IMR-90 (cell line): ENCODE data around the gene STON2. TPM values are rescaled to one million over a fixed set of nuclear protein-coding genes. Genes with fewer than 3 reads are reported as not detected.

ENCODE experiments used
- ATAC-seq: fragments of 200-7000 bp; cut with Tn5 transposase; 2 replicates; pipeline ENCODE4 v1.9.1; 2020; ENCODE audit warnings: low read depth, mild to moderate bottlenecking, moderate library complexity
- BruUV-seq: library from RNA; stranded (reverse); fragments of 400-500 nt; replicated peaks from 2 replicates; lab custom pipeline; 2021; lab: Mats Ljungman, UMichigan
- CTCF ChIA-PET: fragments of 300-600 bp; formaldehyde crosslinking; extraction: SDS; loops from one replicate; lab custom pipeline; 2021; ENCODE audit warnings: antibody characterized with exemption; lab: Yijun Ruan, JAX
- POLR2A ChIA-PET: fragments of 300-600 bp; sonication (Branson Sonifier 250); formaldehyde crosslinking; loops from one replicate; lab custom pipeline; 2022; ENCODE audit warnings: antibody characterized with exemption; ENCODE audit not compliant: unreplicated experiment; lab: Charles Lee
- DNase-seq: peaks from one replicate; pipeline ENCODE4 v3.0.0; 2013
- H2AFZ ChIP-seq: replicated peaks from 2 replicates; pipeline ENCODE3; 2013; ENCODE audit warnings: low read length, mild to moderate bottlenecking; ENCODE audit not compliant: poor library complexity
- H2AK5ac ChIP-seq: 2 replicates; pipeline ENCODE4 v1.6.1; 2013; ENCODE audit warnings: low read depth, low read length, inconsistent platforms
- H2AK9ac ChIP-seq: replicated peaks from 2 replicates; pipeline ENCODE3; 2013; ENCODE audit warnings: mild to moderate bottlenecking, low read depth, low read length, moderate library complexity; ENCODE audit not compliant: poor library complexity
- H2BK120ac ChIP-seq: 2 replicates; pipeline ENCODE4 v1.6.1; 2013; ENCODE audit warnings: low read depth, low read length, inconsistent platforms
- H2BK15ac ChIP-seq: 3 replicates; pipeline ENCODE4 v1.6.1; 2013; ENCODE audit warnings: low read depth, low read length, inconsistent platforms
- H2BK20ac ChIP-seq: 2 replicates; pipeline ENCODE4 v1.6.1; 2013; ENCODE audit warnings: low read depth, mild to moderate bottlenecking, inconsistent platforms, low read length, moderate library complexity
- H2BK5ac ChIP-seq: 2 replicates; pipeline ENCODE4 v1.6.1; 2013; ENCODE audit warnings: mild to moderate bottlenecking, low read depth, low read length, inconsistent platforms; ENCODE audit not compliant: poor library complexity, severe bottlenecking
- H3K14ac ChIP-seq: replicated peaks from 2 replicates; pipeline ENCODE4 v1.6.1; 2013; ENCODE audit warnings: low read depth, low read length, inconsistent platforms
- H3K18ac ChIP-seq: 2 replicates; pipeline ENCODE4 v1.6.1; 2013; ENCODE audit warnings: low read depth, low read length, control low read depth
- H3K23ac ChIP-seq: 2 replicates; pipeline ENCODE4 v1.6.1; 2013; ENCODE audit warnings: low read depth, low read length, inconsistent platforms
- H3K27ac ChIP-seq: 2 replicates; pipeline ENCODE4 v1.5.1; 2013; ENCODE audit warnings: mild to moderate bottlenecking, control low read depth, low read length; ENCODE audit not compliant: insufficient read depth
- H3K27me3 ChIP-seq: 2 replicates; pipeline ENCODE4 v1.6.1; 2013; ENCODE audit warnings: low read length; ENCODE audit not compliant: control insufficient read depth, insufficient read depth
- H3K36me3 ChIP-seq: 2 replicates; pipeline ENCODE4 v1.6.1; 2013; ENCODE audit warnings: low read length, mixed read lengths; ENCODE audit not compliant: control insufficient read depth, insufficient read depth
- H3K4ac ChIP-seq: 2 replicates; pipeline ENCODE4 v1.6.1; 2013; ENCODE audit warnings: low read depth, low read length, inconsistent platforms
- H3K4me1 ChIP-seq: 2 replicates; pipeline ENCODE4 v1.6.1; 2013; ENCODE audit warnings: low read length, mixed read lengths; ENCODE audit not compliant: control insufficient read depth, insufficient read depth
- H3K4me2 ChIP-seq: 2 replicates; pipeline ENCODE4 v1.6.1; 2013; ENCODE audit warnings: low read depth, mild to moderate bottlenecking, control low read depth, low read length, moderate library complexity
- H3K4me3 ChIP-seq: 2 replicates; pipeline ENCODE4 v1.5.1; 2013; ENCODE audit warnings: low read depth, mild to moderate bottlenecking, control low read depth, low read length, moderate library complexity; ENCODE audit not compliant: insufficient read depth
- H3K56ac ChIP-seq: 2 replicates; pipeline ENCODE4 v1.6.1; 2013; ENCODE audit warnings: low read length, inconsistent platforms; ENCODE audit not compliant: insufficient read depth; ENCODE audit errors: extremely low read depth
- H3K79me1 ChIP-seq, 2 experiments: 2 replicates each; pipeline ENCODE4 v1.6.1; 2013; ENCODE audit warnings: low read length in 2 of 2, inconsistent platforms in 1 of 2, low read depth in 1 of 2
- H3K9ac ChIP-seq: 2 replicates; pipeline ENCODE4 v1.6.1; 2013; ENCODE audit warnings: low read depth, low read length, control low read depth
- H3K9me1 ChIP-seq: 2 replicates; pipeline ENCODE4 v1.6.1; 2013; ENCODE audit warnings: low read length, inconsistent platforms; ENCODE audit not compliant: insufficient read depth
- H3K9me3 ChIP-seq: 2 replicates; pipeline ENCODE4 v1.6.1; 2013; ENCODE audit warnings: low read length; ENCODE audit not compliant: control insufficient read depth, insufficient read depth
- H4K20me1 ChIP-seq: 2 replicates; pipeline ENCODE4 v1.6.1; 2013; ENCODE audit warnings: low read length, inconsistent platforms; ENCODE audit not compliant: insufficient read depth
- H4K5ac ChIP-seq: 2 replicates; pipeline ENCODE4 v1.6.1; 2013; ENCODE audit warnings: mild to moderate bottlenecking, low read depth, low read length, control low read depth
- H4K8ac ChIP-seq, 2 experiments: 2 replicates each; pipeline ENCODE4 v1.6.1; 2013; ENCODE audit warnings: low read depth in 2 of 2, low read length in 2 of 2, control low read depth in 1 of 2, inconsistent platforms in 1 of 2
- H4K91ac ChIP-seq: 2 replicates; pipeline ENCODE4 v1.6.1; 2013; ENCODE audit warnings: low read depth, low read length, inconsistent platforms; ENCODE audit not compliant: insufficient read depth
- CEBPB ChIP-seq: IDR thresholded peaks from 2 replicates; pipeline ENCODE4 v1.6.1; 2012; ENCODE audit warnings: low read depth, low read length, improper control_type of control experiment
- CHD1 ChIP-seq: IDR thresholded peaks from 2 replicates; pipeline ENCODE4 v1.6.1; 2012; ENCODE audit warnings: low read depth, low read length, improper control_type of control experiment
- ELK1 ChIP-seq: fragments of 150-350 bp; IDR thresholded peaks from 2 replicates; pipeline ENCODE4 v1.6.1; 2016; ENCODE audit warnings: low read depth, mild to moderate bottlenecking, low read length, moderate library complexity, borderline replicate concordance
- RAD21 ChIP-seq: IDR thresholded peaks from 2 replicates; pipeline ENCODE4 v1.6.1; 2012; ENCODE audit warnings: low read length, improper control_type of control experiment
- SMC3 ChIP-seq: fragments of 150-350 bp; IDR thresholded peaks from 2 replicates; pipeline ENCODE4 v1.6.1; 2016; ENCODE audit warnings: low read depth, mild to moderate bottlenecking, antibody characterized with exemption, low read length, moderate library complexity
- WGBS, 2 experiments: methylation state at CpG; one replicate each; pipeline versions ENCODE4 v1.1.5 to v1.1.7; 2013; ENCODE audit warnings: missing lambda C conversion rate in 2 of 2; ENCODE audit not compliant: insufficient read length in 1 of 2; ENCODE audit errors: extremely low coverage in 2 of 2; 5-methylcytosine and 5-hydroxymethylcytosine counted together
- dilution Hi-C: fragments of 300-500 bp; cut with HindIII; formaldehyde crosslinking; loops from one replicate; pipeline ENCODE4 v1.14.3; 2018; ENCODE audit warnings: low sequenced_read_pairs; ENCODE audit not compliant: unreplicated experiment
- in situ Hi-C: fragments of 300-500 bp; cut with MboI; formaldehyde crosslinking; loops from 3 replicates; pipeline ENCODE4 v1.14.3; 2019; ENCODE audit warnings: low sequenced_read_pairs, inconsistent platforms, mixed read lengths
- intact Hi-C: fragments of 100-400 bp; cut with micrococcal nuclease; formaldehyde crosslinking; loops from 2 replicates; pipeline ENCODE4 v1.10.0; 2022
- polyA plus RNA-seq, 3 experiments: library from polyadenylated mRNA; depleted of rRNA; stranded (reverse); fragments of >200 nt; gene quantifications; 2 replicates each; pipeline ENCODE4 v1.2.3, GENCODE V29; 2012; ENCODE audit warnings: low replicate concordance in 1 of 3
- total RNA-seq: library from RNA; depleted of rRNA; stranded (reverse); fragments of >200 nt; gene quantifications from 2 replicates; pipeline ENCODE4 v1.2.3, GENCODE V29; 2012

Gene STON2
- total and polyA plus RNA-seq, 2 of the 4 experiments (the other 2 are of a cell fraction) = not detected

- Histone ChIP-seq H3K4me1 (no peaks in the 10 kb centered on the region; the same call in 1 of the 2 replicates), H3K4ac (no peak overlapping the region), H4K5ac (no peak overlapping the region), H3K14ac (no peak overlapping the region), H2BK15ac (no peak overlapping the region), H2AFZ (no peak overlapping the region), H2BK120ac (no peak overlapping the region), H2BK20ac (no peak overlapping the region), H2AK5ac (no peak overlapping the region), H3K9me1 (no peaks in the 10 kb centered on the region), H3K27me3 (peaks cover 28% of the 10 kb centered on the region), H3K27ac (no peak overlapping the region), H3K56ac (no peak overlapping the region), H3K9me3 (no peaks in the 10 kb centered on the region), H3K23ac (no peak overlapping the region), H2AK9ac (no peak overlapping the region), H3K18ac (no peak overlapping the region), H4K91ac (no peak overlapping the region), H4K20me1 (no peaks in the 10 kb centered on the region), H3K79me1 (no peaks in the 10 kb centered on the region), H2BK5ac (no peak overlapping the region), H3K4me3 (no peak overlapping the region), H3K36me3 (no peaks in the 10 kb centered on the region), H3K4me2 (no peak overlapping the region), H3K9ac (no peak overlapping the region), H4K8ac (no peak overlapping the region)
- WGBS, 2 experiments = no CpG with 5 or more reads among the region's 3 CpGs
- POLR2A ChIA-PET = no interaction called here
- ATAC-seq (no peak), DNase-seq (no peak)
- dilution Hi-C loops = no loop called here
- BruUV-seq = no TSS peak
- in situ Hi-C loops = no loop called here
- TF ChIP-seq SMC3 (no peak), RAD21 (no peak), CHD1 (no peak), ELK1 (no peak), CEBPB (no peak)
- intact Hi-C loops = no loop called here
- CTCF ChIA-PET = interaction anchor here (0.9 to 1.1 kb wide), 2 partner anchors 25 to 170 kb away, joined by 3 to 5 read pairs; no protein-coding TSS in a partner anchor
Observed at GRCh38 chr14:81440041-81440440, 39.9 kb upstream of the STON2 start.
